HepG2 (cell line): ENCODE data around the gene EGFR. TPM values are rescaled to one million over a fixed set of nuclear protein-coding genes. Genes with fewer than 3 reads are reported as not detected.

Experiments used
- ARNTL ChIP-seq: sonication (generic); formaldehyde crosslinking; IDR thresholded peaks from 2 replicates; pipeline ENCODE4 v1.4.0; 2020; ENCODE audit warnings: mild to moderate bottlenecking, missing genetic modification reagents
- CEBPG ChIP-seq: IDR thresholded peaks from 2 replicates; pipeline ENCODE4 v1.6.1; 2016
- ETV5 ChIP-seq: IDR thresholded peaks from 2 replicates; pipeline ENCODE4 v1.6.1; 2018; ENCODE audit warnings: missing biosample characterization, missing genetic modification reagents, inconsistent platforms, borderline replicate concordance
- IKZF5 ChIP-seq: IDR thresholded peaks from 2 replicates; pipeline ENCODE4 v1.6.1; 2018; ENCODE audit warnings: missing genetic modification reagents, mild to moderate bottlenecking, missing compliant biosample characterization
- MTA1 ChIP-seq: sonication (generic); formaldehyde crosslinking; IDR thresholded peaks from 2 replicates; pipeline ENCODE4 v1.4.0; 2020; ENCODE audit warnings: missing genetic modification reagents, mild to moderate bottlenecking, borderline replicate concordance
- MYC ChIP-seq: sonication (generic); formaldehyde crosslinking; IDR thresholded peaks from 2 replicates; pipeline ENCODE4 v1.9.0; 2021; ENCODE audit warnings: missing genetic modification reagents, borderline replicate concordance
- POLR2AphosphoS5 ChIP-seq: IDR thresholded peaks from 2 replicates; pipeline ENCODE4 v1.6.1; 2012; ENCODE audit warnings: low read depth, low read length
- PRDM10 ChIP-seq: sonication (generic); formaldehyde crosslinking; IDR thresholded peaks from 2 replicates; pipeline ENCODE4 v1.4.0; 2020; ENCODE audit warnings: low read depth, missing genetic modification reagents
- RBM22 ChIP-seq: fragments of 200-400 bp; formaldehyde crosslinking; optimal IDR thresholded peaks from 2 replicates; pipeline ENCODE3; 2017; ENCODE audit warnings: mild to moderate bottlenecking, low read length, moderate library complexity
- RBM39 ChIP-seq: fragments of 200-400 bp; formaldehyde crosslinking; IDR thresholded peaks from one replicate; pipeline ENCODE4 v1.6.1; 2018; ENCODE audit warnings: antibody characterized with exemption, mild to moderate bottlenecking, low read depth, low read length; ENCODE audit not compliant: poor library complexity, severe bottlenecking
- RFX5 ChIP-seq: IDR thresholded peaks from 2 replicates; pipeline ENCODE4 v1.6.1; 2011; ENCODE audit warnings: low read depth, low read length, improper control_type of control experiment
- SALL1 ChIP-seq: sonication (generic); formaldehyde crosslinking; IDR thresholded peaks from 2 replicates; pipeline ENCODE4 v1.8.0; 2022; ENCODE audit warnings: mild to moderate bottlenecking, missing genetic modification reagents
- SNAI1 ChIP-seq: sonication (generic); formaldehyde crosslinking; IDR thresholded peaks from 2 replicates; pipeline ENCODE4 v1.5.0; 2020; ENCODE audit warnings: mild to moderate bottlenecking, missing genetic modification reagents, borderline replicate concordance
- SRSF4 ChIP-seq: fragments of 200-400 bp; formaldehyde crosslinking; IDR thresholded peaks from one replicate; pipeline ENCODE4 v1.6.1; 2018; ENCODE audit warnings: mild to moderate bottlenecking, low read depth, low read length, moderate library complexity; ENCODE audit not compliant: poor library complexity, severe bottlenecking
- ZEB1 ChIP-seq: IDR thresholded peaks from 2 replicates; pipeline ENCODE4 v1.6.1; 2012; ENCODE audit warnings: mild to moderate bottlenecking, low read depth, inconsistent platforms; ENCODE audit not compliant: insufficient replicate concordance
- ZNF12 ChIP-seq: sonication (generic); formaldehyde crosslinking; IDR thresholded peaks from 2 replicates; pipeline ENCODE4 v1.5.0; 2020; ENCODE audit warnings: missing genetic modification reagents
- ZNF138 ChIP-seq: sonication (generic); formaldehyde crosslinking; IDR thresholded peaks from 2 replicates; pipeline ENCODE4 v1.5.0; 2020; ENCODE audit warnings: mild to moderate bottlenecking, low read depth, missing genetic modification reagents
- ZNF263 ChIP-seq: sonication (generic); formaldehyde crosslinking; IDR thresholded peaks from 2 replicates; pipeline ENCODE4 v1.4.0; 2020; ENCODE audit warnings: missing genetic modification reagents
- polyA plus RNA-seq, 8 experiments: library from polyadenylated mRNA; depleted of rRNA in 3 of 8; stranded (reverse) in 7 of 8; unstranded in 1 of 8; fragments of >200 nt; fragmentation: Illumina TruSeq in 4 of 8; extraction: Trizol in 4 of 8; gene quantifications; 2 replicates each; pipeline versions ENCODE4 v1.2.1 to v1.2.3, GENCODE V29; 2011 to 2016; ENCODE audit warnings: low read depth in 4 of 8, missing spikeins in 1 of 8, mixed read lengths in 1 of 8; ENCODE audit not compliant: insufficient read depth in 1 of 8
- total RNA-seq, 5 experiments: library from RNA; depleted of rRNA; stranded (reverse); fragments of >200 nt; fragmentation: Illumina TruSeq; extraction: Trizol; gene quantifications; 2 replicates each; pipeline ENCODE4 v1.2.3, GENCODE V29; 2016; ENCODE audit warnings: low read depth in 1 of 5
- TF ChIP-seq, protein P1 (sequence below): IDR thresholded peaks from 2 replicates; pipeline ENCODE4 v1.6.1; 2016; ENCODE audit warnings: missing compliant biosample characterization, missing genetic modification reagents, borderline replicate concordance
- TF ChIP-seq, protein P2 (sequence below): sonication (generic); formaldehyde crosslinking; IDR thresholded peaks from 2 replicates; pipeline ENCODE4 v1.5.0; 2020; ENCODE audit warnings: mild to moderate bottlenecking, missing genetic modification reagents, moderate library complexity

The EGFR gene
- total and polyA plus RNA-seq, 2 of the 13 experiments (the other 11 are each of a cell fraction or from before 2014, with no cell fraction given) = 7.0 to 10.0 TPM

GRCh38 chr7:55187701-55188491 is 169.1 kb downstream of the EGFR start (continued):
- TF ChIP-seq PRDM10 (CRISPR knock-in tag) (0 out of 2 replicates have a peak, but pooled peaks have one; percentile 4), ARNTL (CRISPR knock-in tag) (no peak), SNAI1 (CRISPR knock-in tag) (peak; percentile 39; the same call in 1 of the 2 replicates), RFX5 (no peak), ZNF12 (no peak), ETV5 (peak; percentile 7; the same call in 1 of the 2 replicates), MYC (CRISPR knock-in tag) (peak; percentile 54), POLR2AphosphoS5 (peak; percentile 43; the same call in 1 of the 2 replicates), MTA1 (CRISPR knock-in tag) (peak; percentile 28; the same call in 1 of the 2 replicates), RBM39 (peak; percentile 23), SALL1 (CRISPR knock-in tag) (0 out of 2 replicates have a peak, but pooled peaks have one; percentile 8), ZNF263 (CRISPR knock-in tag) (peak; percentile 55), SRSF4 (no peak), CEBPG (CRISPR knock-in tag) (0 out of 2 replicates have a peak, but pooled peaks have one; percentile 1), RBM22 (no peak), ZNF138 (CRISPR knock-in tag) (no peak), ZEB1 (no peak), IKZF5 (CRISPR knock-in tag) (no peak)
- TF ChIP-seq, protein P1, sequence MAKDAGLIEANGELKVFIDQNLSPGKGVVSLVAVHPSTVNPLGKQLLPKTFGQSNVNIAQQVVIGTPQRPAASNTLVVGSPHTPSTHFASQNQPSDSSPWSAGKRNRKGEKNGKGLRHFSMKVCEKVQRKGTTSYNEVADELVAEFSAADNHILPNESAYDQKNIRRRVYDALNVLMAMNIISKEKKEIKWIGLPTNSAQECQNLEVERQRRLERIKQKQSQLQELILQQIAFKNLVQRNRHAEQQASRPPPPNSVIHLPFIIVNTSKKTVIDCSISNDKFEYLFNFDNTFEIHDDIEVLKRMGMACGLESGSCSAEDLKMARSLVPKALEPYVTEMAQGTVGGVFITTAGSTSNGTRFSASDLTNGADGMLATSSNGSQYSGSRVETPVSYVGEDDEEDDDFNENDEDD (CRISPR knock-in tag) = peak; percentile 33; the same call in 1 of the 2 replicates
- TF ChIP-seq, protein P2, sequence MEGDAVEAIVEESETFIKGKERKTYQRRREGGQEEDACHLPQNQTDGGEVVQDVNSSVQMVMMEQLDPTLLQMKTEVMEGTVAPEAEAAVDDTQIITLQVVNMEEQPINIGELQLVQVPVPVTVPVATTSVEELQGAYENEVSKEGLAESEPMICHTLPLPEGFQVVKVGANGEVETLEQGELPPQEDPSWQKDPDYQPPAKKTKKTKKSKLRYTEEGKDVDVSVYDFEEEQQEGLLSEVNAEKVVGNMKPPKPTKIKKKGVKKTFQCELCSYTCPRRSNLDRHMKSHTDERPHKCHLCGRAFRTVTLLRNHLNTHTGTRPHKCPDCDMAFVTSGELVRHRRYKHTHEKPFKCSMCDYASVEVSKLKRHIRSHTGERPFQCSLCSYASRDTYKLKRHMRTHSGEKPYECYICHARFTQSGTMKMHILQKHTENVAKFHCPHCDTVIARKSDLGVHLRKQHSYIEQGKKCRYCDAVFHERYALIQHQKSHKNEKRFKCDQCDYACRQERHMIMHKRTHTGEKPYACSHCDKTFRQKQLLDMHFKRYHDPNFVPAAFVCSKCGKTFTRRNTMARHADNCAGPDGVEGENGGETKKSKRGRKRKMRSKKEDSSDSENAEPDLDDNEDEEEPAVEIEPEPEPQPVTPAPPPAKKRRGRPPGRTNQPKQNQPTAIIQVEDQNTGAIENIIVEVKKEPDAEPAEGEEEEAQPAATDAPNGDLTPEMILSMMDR (CRISPR knock-in tag) = no peak
